KMS-11 (cell line): ENCODE data around the gene AKR7A2.
"Not testable (repeated sequence)": the region's sequence is repeated elsewhere in the genome, so short reads cannot be mapped to it uniquely, and the experiment has no call there.

ENCODE experiments used
- H2AFZ ChIP-seq: fragments of 200-600 bp; sonication (generic); 2 replicates; pipeline ENCODE4 v1.6.1; 2016; ENCODE audit warnings: antibody characterized with exemption, mixed run types, low read depth
- H3K27ac ChIP-seq: fragments of 200-600 bp; sonication (generic); 2 replicates; pipeline ENCODE4 v1.6.1; 2016; ENCODE audit warnings: mild to moderate bottlenecking, mixed run types
- H3K27me3 ChIP-seq: fragments of 200-600 bp; sonication (generic); 2 replicates; pipeline ENCODE4 v1.6.1; 2017; ENCODE audit warnings: mild to moderate bottlenecking, low read depth, mixed run types, moderate library complexity; ENCODE audit not compliant: insufficient read depth
- H3K36me3 ChIP-seq: fragments of 200-600 bp; sonication (generic); 2 replicates; pipeline ENCODE4 v1.6.1; 2017; ENCODE audit warnings: mild to moderate bottlenecking, mixed run types; ENCODE audit not compliant: insufficient read depth
- H3K4me1 ChIP-seq: fragments of 200-600 bp; sonication (generic); 2 replicates; pipeline ENCODE4 v1.6.1; 2016; ENCODE audit warnings: mild to moderate bottlenecking, low read depth, mixed run types; ENCODE audit not compliant: poor library complexity, severe bottlenecking
- H3K4me2 ChIP-seq: fragments of 200-600 bp; sonication (generic); 2 replicates; pipeline ENCODE4 v1.7.0; 2016; ENCODE audit warnings: mild to moderate bottlenecking, mixed run types
- H3K4me3 ChIP-seq: fragments of 200-600 bp; sonication (generic); IDR thresholded peaks from 2 replicates; pipeline ENCODE4 v1.6.1; 2017; ENCODE audit warnings: low read depth, low read length, mixed read lengths; ENCODE audit not compliant: insufficient read depth
- H3K79me2 ChIP-seq: fragments of 200-600 bp; sonication (generic); 2 replicates; pipeline ENCODE4 v1.6.1; 2016; ENCODE audit warnings: low read depth, mixed run types; ENCODE audit not compliant: insufficient read depth
- H3K9ac ChIP-seq: fragments of 200-600 bp; sonication (generic); 2 replicates; pipeline ENCODE4 v1.6.1; 2016; ENCODE audit warnings: mild to moderate bottlenecking, mixed run types
- H4K20me1 ChIP-seq: fragments of 200-600 bp; sonication (generic); 2 replicates; pipeline ENCODE4 v1.6.1; 2016; ENCODE audit warnings: mild to moderate bottlenecking, mixed run types; ENCODE audit not compliant: insufficient read depth
- CTCF ChIP-seq: fragments of 200-600 bp; sonication (generic); conservative IDR thresholded peaks from 2 replicates; pipeline ENCODE4 v1.6.1; 2017; ENCODE audit warnings: low read depth, mild to moderate bottlenecking, antibody characterized with exemption, low read length, moderate library complexity, mixed read lengths

The AKR7A2 gene

GRCh38 chr1:19262047-19262446 lies 49.9 kb downstream of the AKR7A2 start:
- Histone ChIP-seq H3K27ac (no peak overlapping the region), H3K4me1 (no peaks in the 10 kb centered on the region), H3K27me3 (no peaks in the 10 kb centered on the region), H3K4me3 (no peak overlapping the region), H4K20me1 (no peaks in the 10 kb centered on the region), H3K79me2 (no peaks in the 10 kb centered on the region), H3K4me2 (no peak overlapping the region), H3K36me3 (no peaks in the 10 kb centered on the region), H2AFZ (no peak overlapping the region), H3K9ac (no peak overlapping the region)
- TF ChIP-seq CTCF, result no peak

GRCh38 chr1:19260211-19261138 lies 51.5 kb downstream of the AKR7A2 start:
- Histone ChIP-seq H3K4me2 (no peak overlapping the region), H3K4me3 (no peak overlapping the region), H3K27me3 (no peaks in the 10 kb centered on the region), H3K4me1 (no peaks in the 10 kb centered on the region), H3K27ac (no peak overlapping the region), H2AFZ (no peak overlapping the region), H3K9ac (no peak overlapping the region), H3K79me2 (peaks cover 6% of the 10 kb centered on the region; the same call in 1 of the 2 replicates), H4K20me1 (no peaks in the 10 kb centered on the region), H3K36me3 (no peaks in the 10 kb centered on the region)
- no peak for TF ChIP-seq CTCF

- peaks cover 27% of the 10 kb centered on the region for H3K79me2 ChIP-seq
- TF ChIP-seq CTCF, result no peak
- no peak overlapping the region for H3K4me3 ChIP-seq
- no peak overlapping the region for H3K9ac ChIP-seq
- H4K20me1 ChIP-seq, result peaks cover 2% of the 10 kb centered on the region; the same call in 1 of the 2 replicates
- H3K27me3 ChIP-seq, result no peaks in the 10 kb centered on the region
- H3K4me1 ChIP-seq, result peaks cover 3% of the 10 kb centered on the region
- H3K4me2 ChIP-seq, result no peak overlapping the region
- no peaks in the 10 kb centered on the region for H3K36me3 ChIP-seq
- no peak overlapping the region for H3K27ac ChIP-seq
- no peak overlapping the region for H2AFZ ChIP-seq
Observed at GRCh38 chr1:19258353-19258752, 53.6 kb downstream of the AKR7A2 start.

GRCh38 chr1:19257178-19257914 lies 54.6 kb downstream of the AKR7A2 start:
- no peaks in the 10 kb centered on the region for H3K27me3 ChIP-seq
- H2AFZ ChIP-seq, result no peak overlapping the region
- H3K4me1 ChIP-seq, result peaks cover 10% of the 10 kb centered on the region
- H3K9ac ChIP-seq, result no peak overlapping the region
- peaks cover 2% of the 10 kb centered on the region; the same call in 1 of the 2 replicates for H4K20me1 ChIP-seq
- peaks cover 37% of the 10 kb centered on the region for H3K79me2 ChIP-seq
- no peak overlapping the region for H3K4me3 ChIP-seq
- TF ChIP-seq CTCF, result no peak
- no peak overlapping the region for H3K4me2 ChIP-seq
- no peaks in the 10 kb centered on the region for H3K36me3 ChIP-seq
- no peak overlapping the region for H3K27ac ChIP-seq

GRCh38 chr1:19256301-19256700 lies 55.6 kb downstream of the AKR7A2 start:
- peaks cover 10% of the 10 kb centered on the region for H3K4me1 ChIP-seq
- H3K27me3 ChIP-seq, H3K36me3 ChIP-seq: not testable (repeated sequence)

More at GRCh38 chr1:19256301-19256700, 55.6 kb downstream of the AKR7A2 start:
- not testable (repeated sequence) for H3K4me2 ChIP-seq, H3K27ac ChIP-seq, H2AFZ ChIP-seq, H3K9ac ChIP-seq, H4K20me1 ChIP-seq, H3K4me3 ChIP-seq
- H3K79me2 ChIP-seq, result peaks cover 48% of the 10 kb centered on the region
